Measurements from ENCODE around the gene GTF2IRD1.
A peak's percentile ranks its signal among the peaks of the same experiment; 100 is the strongest.

Gene GTF2IRD1

GRCh38 chr7:74454925-74455288 lies 1.2 kb downstream of the GTF2IRD1 start:
- H3K27me3 ChIP-seq (replicated peaks; ENCODE audit: control insufficient read depth, insufficient read depth, low read length): no peaks in the 10 kb centered on the region
- H3K4me3 ChIP-seq (ENCODE audit: low read length): peak overlapping the region; percentile 77
- no peaks in the 10 kb centered on the region for H3K36me3 ChIP-seq (ENCODE audit: control insufficient read depth, insufficient read depth, low read length, severe bottlenecking)
- DNase-seq (ENCODE audit: low read depth): no peak
- no peaks in the 10 kb centered on the region for H3K9me3 ChIP-seq (ENCODE audit: control insufficient read depth, low read length)
- H3K9ac ChIP-seq (ENCODE audit: low read length): peak overlapping the region; percentile 72
- H3K4me1 ChIP-seq (ENCODE audit: control insufficient read depth, insufficient read depth, low read length): peaks cover 19% of the 10 kb centered on the region

GRCh38 chr7:74455291-74455804 lies 1.6 kb downstream of the GTF2IRD1 start:
- Histone ChIP-seq H3K27me3 (replicated peaks; ENCODE audit: control insufficient read depth, insufficient read depth, low read length) (no peaks in the 10 kb centered on the region), H3K4me3 (ENCODE audit: low read length) (peak overlapping the region; percentile 77), H3K36me3 (ENCODE audit: control insufficient read depth, insufficient read depth, low read length, severe bottlenecking) (no peaks in the 10 kb centered on the region), H3K9me3 (ENCODE audit: control insufficient read depth, low read length) (no peaks in the 10 kb centered on the region), H3K4me1 (ENCODE audit: control insufficient read depth, insufficient read depth, low read length) (peaks cover 19% of the 10 kb centered on the region), H3K9ac (ENCODE audit: low read length) (no peak overlapping the region)
- DNase-seq (ENCODE audit: low read depth): peak; percentile 21

GRCh38 chr7:74455928-74456327 lies 2.2 kb downstream of the GTF2IRD1 start:
- H3K4me3 ChIP-seq (ENCODE audit: low read length): no peak overlapping the region
- H3K4me1 ChIP-seq (ENCODE audit: control insufficient read depth, insufficient read depth, low read length): peaks cover 19% of the 10 kb centered on the region
- H3K9me3 ChIP-seq (ENCODE audit: control insufficient read depth, low read length): no peaks in the 10 kb centered on the region
- H3K36me3 ChIP-seq (ENCODE audit: control insufficient read depth, insufficient read depth, low read length, severe bottlenecking): no peaks in the 10 kb centered on the region
- no peak overlapping the region for H3K9ac ChIP-seq (ENCODE audit: low read length)
- H3K27me3 ChIP-seq (replicated peaks; ENCODE audit: control insufficient read depth, insufficient read depth, low read length): no peaks in the 10 kb centered on the region
- DNase-seq (ENCODE audit: low read depth): no peak

- no peak for DNase-seq (ENCODE audit: low read depth)
- Histone ChIP-seq H3K4me1 (ENCODE audit: control insufficient read depth, insufficient read depth, low read length) (peaks cover 18% of the 10 kb centered on the region), H3K36me3 (ENCODE audit: control insufficient read depth, insufficient read depth, low read length, severe bottlenecking) (no peaks in the 10 kb centered on the region), H3K9ac (ENCODE audit: low read length) (no peak overlapping the region), H3K9me3 (ENCODE audit: control insufficient read depth, low read length) (no peaks in the 10 kb centered on the region), H3K27me3 (replicated peaks; ENCODE audit: control insufficient read depth, insufficient read depth, low read length) (no peaks in the 10 kb centered on the region), H3K4me3 (ENCODE audit: low read length) (no peak overlapping the region)
These were observed 3.3 kb downstream of the GTF2IRD1 start for GRCh38 chr7:74457007-74457406.

GRCh38 chr7:74461970-74462706 lies 8.4 kb downstream of the GTF2IRD1 start:
- Histone ChIP-seq H3K9ac (ENCODE audit: low read length) (no peak overlapping the region), H3K4me3 (ENCODE audit: low read length) (no peak overlapping the region), H3K4me1 (ENCODE audit: control insufficient read depth, insufficient read depth, low read length) (no peaks in the 10 kb centered on the region), H3K9me3 (ENCODE audit: control insufficient read depth, low read length) (no peaks in the 10 kb centered on the region), H3K27me3 (replicated peaks; ENCODE audit: control insufficient read depth, insufficient read depth, low read length) (no peaks in the 10 kb centered on the region), H3K36me3 (ENCODE audit: control insufficient read depth, insufficient read depth, low read length, severe bottlenecking) (no peaks in the 10 kb centered on the region)
- no peak for DNase-seq (ENCODE audit: low read depth)

- H3K36me3 ChIP-seq (ENCODE audit: control insufficient read depth, insufficient read depth, low read length, severe bottlenecking): no peaks in the 10 kb centered on the region
- H3K9me3 ChIP-seq (ENCODE audit: control insufficient read depth, low read length): no peaks in the 10 kb centered on the region
- H3K27me3 ChIP-seq (replicated peaks; ENCODE audit: control insufficient read depth, insufficient read depth, low read length): no peaks in the 10 kb centered on the region
- DNase-seq (ENCODE audit: low read depth): no peak
- no peak overlapping the region for H3K4me3 ChIP-seq (ENCODE audit: low read length)
- no peak overlapping the region for H3K9ac ChIP-seq (ENCODE audit: low read length)
- H3K4me1 ChIP-seq (ENCODE audit: control insufficient read depth, insufficient read depth, low read length): no peaks in the 10 kb centered on the region
These were observed 9.0 kb downstream of the GTF2IRD1 start for GRCh38 chr7:74462707-74463100.

GRCh38 chr7:74464931-74465886 lies 11.5 kb downstream of the GTF2IRD1 start:
- Histone ChIP-seq H3K9ac (ENCODE audit: low read length) (no peak overlapping the region), H3K4me3 (ENCODE audit: low read length) (no peak overlapping the region)
- DNase-seq (ENCODE audit: low read depth): no peak

GRCh38 chr7:74466196-74466813 lies 12.6 kb downstream of the GTF2IRD1 start:
- H3K4me3 ChIP-seq (ENCODE audit: low read length): no peak overlapping the region
- DNase-seq (ENCODE audit: low read depth): no peak
- no peaks in the 10 kb centered on the region for H3K27me3 ChIP-seq (replicated peaks; ENCODE audit: control insufficient read depth, insufficient read depth, low read length)
- H3K36me3 ChIP-seq (ENCODE audit: control insufficient read depth, insufficient read depth, low read length, severe bottlenecking): no peaks in the 10 kb centered on the region
- no peaks in the 10 kb centered on the region for H3K4me1 ChIP-seq (ENCODE audit: control insufficient read depth, insufficient read depth, low read length)
- H3K9ac ChIP-seq (ENCODE audit: low read length): no peak overlapping the region
- no peaks in the 10 kb centered on the region for H3K9me3 ChIP-seq (ENCODE audit: control insufficient read depth, low read length)

More at GRCh38 chr7:74464931-74465886, 11.5 kb downstream of the GTF2IRD1 start:
- no peaks in the 10 kb centered on the region for H3K4me1 ChIP-seq (ENCODE audit: control insufficient read depth, insufficient read depth, low read length)
- no peaks in the 10 kb centered on the region for H3K36me3 ChIP-seq (ENCODE audit: control insufficient read depth, insufficient read depth, low read length, severe bottlenecking)
- H3K9me3 ChIP-seq (ENCODE audit: control insufficient read depth, low read length): no peaks in the 10 kb centered on the region
- H3K27me3 ChIP-seq (replicated peaks; ENCODE audit: control insufficient read depth, insufficient read depth, low read length): no peaks in the 10 kb centered on the region

GRCh38 chr7:74467876-74468275 lies 14.2 kb downstream of the GTF2IRD1 start:
- H3K4me3 ChIP-seq (ENCODE audit: low read length): no peak overlapping the region
- no peaks in the 10 kb centered on the region for H3K36me3 ChIP-seq (ENCODE audit: control insufficient read depth, insufficient read depth, low read length, severe bottlenecking)
- no peak for DNase-seq (ENCODE audit: low read depth)
- H3K4me1 ChIP-seq (ENCODE audit: control insufficient read depth, insufficient read depth, low read length): no peaks in the 10 kb centered on the region
- no peaks in the 10 kb centered on the region for H3K9me3 ChIP-seq (ENCODE audit: control insufficient read depth, low read length)
- H3K9ac ChIP-seq (ENCODE audit: low read length): no peak overlapping the region
- H3K27me3 ChIP-seq (replicated peaks; ENCODE audit: control insufficient read depth, insufficient read depth, low read length): no peaks in the 10 kb centered on the region

GRCh38 chr7:74470504-74470903 lies 16.8 kb downstream of the GTF2IRD1 start:
- Histone ChIP-seq H3K27me3 (replicated peaks; ENCODE audit: control insufficient read depth, insufficient read depth, low read length) (no peaks in the 10 kb centered on the region), H3K4me3 (ENCODE audit: low read length) (no peak overlapping the region), H3K4me1 (ENCODE audit: control insufficient read depth, insufficient read depth, low read length) (peaks cover 3% of the 10 kb centered on the region), H3K36me3 (ENCODE audit: control insufficient read depth, insufficient read depth, low read length, severe bottlenecking) (no peaks in the 10 kb centered on the region), H3K9ac (ENCODE audit: low read length) (no peak overlapping the region), H3K9me3 (ENCODE audit: control insufficient read depth, low read length) (no peaks in the 10 kb centered on the region)
- DNase-seq (ENCODE audit: low read depth): no peak

GRCh38 chr7:74473116-74473515 lies 19.4 kb downstream of the GTF2IRD1 start:
- H3K4me1 ChIP-seq (ENCODE audit: control insufficient read depth, insufficient read depth, low read length): peaks cover 11% of the 10 kb centered on the region
- H3K4me3 ChIP-seq (ENCODE audit: low read length): no peak overlapping the region
- H3K9me3 ChIP-seq (ENCODE audit: control insufficient read depth, low read length): no peaks in the 10 kb centered on the region
- DNase-seq (ENCODE audit: low read depth): no peak
- no peaks in the 10 kb centered on the region for H3K36me3 ChIP-seq (ENCODE audit: control insufficient read depth, insufficient read depth, low read length, severe bottlenecking)
- H3K27me3 ChIP-seq (replicated peaks; ENCODE audit: control insufficient read depth, insufficient read depth, low read length): no peaks in the 10 kb centered on the region
- no peak overlapping the region for H3K9ac ChIP-seq (ENCODE audit: low read length)

All from adipocyte (in vitro differentiated cells).